Measurements from ENCODE around the gene RRM2. TPM values are rescaled to one million over a fixed set of nuclear protein-coding genes. Genes with fewer than 3 reads are reported as not detected.
"Not testable (repeated sequence)": the region's sequence is repeated elsewhere in the genome, so short reads cannot be mapped to it uniquely, and the experiment has no call there.

Gene RRM2
- total RNA-seq, 2 donors from 2014 or later: 0.08 to 0.63 TPM

GRCh38 chr2:10103179-10103578, 19.4 kb upstream of the RRM2 start:
- Histone ChIP-seq H3K4me3 (no peak overlapping the region), H3K4me1 (peaks cover 0 to 6% of the 10 kb centered on the region in 2 donors), H3K9me3 (no peaks in the 10 kb centered on the region), H3K27ac (no peak overlapping the region), H3K36me3 (no peaks in the 10 kb centered on the region), H3K27me3 (no peaks in the 10 kb centered on the region)
- TF ChIP-seq CTCF (IDR thresholded peaks at IDR 0.05): no peak
- no peak for DNase-seq (ENCODE audit: low spot score)

- not testable (repeated sequence) for H3K4me1 ChIP-seq; H3K9me3 ChIP-seq; DNase-seq (ENCODE audit: low spot score); H3K36me3 ChIP-seq; H3K4me3 ChIP-seq; H3K27me3 ChIP-seq; H3K27ac ChIP-seq
These were observed 17.6 kb upstream of the RRM2 start for GRCh38 chr2:10104906-10105305.

- Histone ChIP-seq H3K4me1 (no peaks in the 10 kb centered on the region), H3K27me3 (no peaks in the 10 kb centered on the region), H3K36me3 (no peaks in the 10 kb centered on the region), H3K27ac (no peak overlapping the region), H3K4me3 (no peak overlapping the region), H3K9me3 (no peaks in the 10 kb centered on the region)
- DNase-seq (ENCODE audit: low spot score): no peak
- TF ChIP-seq CTCF (IDR thresholded peaks at IDR 0.05): no peak
These were observed 13.2 kb upstream of the RRM2 start for GRCh38 chr2:10109311-10109710.

GRCh38 chr2:10119027-10119325, 3.6 kb upstream of the RRM2 start:
- DNase-seq (ENCODE audit: low spot score): no peak
- Histone ChIP-seq H3K27ac (no peak overlapping the region), H3K27me3 (peaks cover 9 to 12% of the 10 kb centered on the region in 2 donors), H3K4me3 (no peak overlapping the region), H3K36me3 (no peaks in the 10 kb centered on the region), H3K4me1 (peaks cover 0 to 31% of the 10 kb centered on the region in 2 donors), H3K9me3 (no peaks in the 10 kb centered on the region)
- no peak for TF ChIP-seq CTCF (IDR thresholded peaks at IDR 0.05)

- H3K9me3 ChIP-seq: no peaks in the 10 kb centered on the region
- DNase-seq (ENCODE audit: low spot score): no peak
- H3K4me3 ChIP-seq: peak overlapping the region; percentile 56 to 68
- H3K4me1 ChIP-seq: peaks cover 0 to 31% of the 10 kb centered on the region in 2 donors
- no peak for TF ChIP-seq CTCF (IDR thresholded peaks at IDR 0.05)
- no peaks in the 10 kb centered on the region for H3K36me3 ChIP-seq
- H3K27me3 ChIP-seq: peaks cover 9 to 12% of the 10 kb centered on the region in 2 donors
- H3K27ac ChIP-seq: peak overlapping the region; percentile 61 to 70
These were observed 2.9 kb upstream of the RRM2 start for GRCh38 chr2:10119601-10120157.

- Histone ChIP-seq H3K36me3 (no peaks in the 10 kb centered on the region), H3K27ac (peak overlapping the region; percentile 61 to 70), H3K27me3 (peaks cover 9 to 12% of the 10 kb centered on the region in 2 donors), H3K4me3 (peak overlapping the region; percentile 56 to 68), H3K4me1 (peaks cover 0 to 31% of the 10 kb centered on the region in 2 donors), H3K9me3 (no peaks in the 10 kb centered on the region)
- no peak for TF ChIP-seq CTCF (IDR thresholded peaks at IDR 0.05)
- peak; percentile 90 for DNase-seq (ENCODE audit: low spot score)
These were observed 2.2 kb upstream of the RRM2 start for GRCh38 chr2:10120158-10120876.

Measured in right atrium auricular region (tissue), 2 donors.